H9 (cell line): ENCODE results near the gene BASP1. TPM values are rescaled to one million over a fixed set of nuclear protein-coding genes. Genes with fewer than 3 reads are reported as not detected.

ENCODE experiments used
- DNase-seq: peaks from one replicate; pipeline ENCODE4 v3.0.0-alpha.2; 2017
- H2AFZ ChIP-seq: one replicate; pipeline ENCODE4 v1.6.1; 2013; ENCODE audit warnings: mild to moderate bottlenecking, low read length, control low read depth, moderate library complexity
- H2AK5ac ChIP-seq: 2 replicates; pipeline ENCODE4 v1.6.1; 2013; ENCODE audit warnings: low read length, control low read depth, mixed read lengths; ENCODE audit not compliant: insufficient read length
- H2BK120ac ChIP-seq: one replicate; pipeline ENCODE4 v1.6.1; 2013; ENCODE audit warnings: low read depth, mild to moderate bottlenecking, low read length, control low read depth, inconsistent platforms; ENCODE audit not compliant: poor library complexity, severe bottlenecking
- H2BK12ac ChIP-seq: 2 replicates; pipeline ENCODE4 v1.6.1; 2013; ENCODE audit warnings: low read length, control low read depth, mixed read lengths, low read depth; ENCODE audit not compliant: insufficient read length
- H2BK15ac ChIP-seq: 2 replicates; pipeline ENCODE4 v1.6.1; 2013; ENCODE audit warnings: low read depth, low read length, control low read depth
- H2BK20ac ChIP-seq: one replicate; pipeline ENCODE4 v1.6.1; 2013; ENCODE audit warnings: low read depth, mild to moderate bottlenecking, low read length, control low read depth, inconsistent platforms; ENCODE audit not compliant: poor library complexity, severe bottlenecking
- H2BK5ac ChIP-seq: 2 replicates; pipeline ENCODE4 v1.6.1; 2013; ENCODE audit warnings: low read length, control low read depth, mixed read lengths; ENCODE audit not compliant: insufficient read length
- H3K14ac ChIP-seq: 2 replicates; pipeline ENCODE4 v1.6.1; 2013; ENCODE audit warnings: low read length, control low read depth; ENCODE audit not compliant: insufficient read depth
- H3K18ac ChIP-seq: 2 replicates; pipeline ENCODE4 v1.6.1; 2013; ENCODE audit warnings: low read depth, mild to moderate bottlenecking, mixed read lengths, low read length, control low read depth; ENCODE audit not compliant: insufficient read length
- H3K23ac ChIP-seq: 2 replicates; pipeline ENCODE4 v1.6.1; 2013; ENCODE audit warnings: low read length, control low read depth, mixed read lengths, low read depth; ENCODE audit not compliant: insufficient read length
- H3K23me2 ChIP-seq: 2 replicates; pipeline ENCODE4 v1.6.1; 2013; ENCODE audit warnings: low read depth, mild to moderate bottlenecking, mixed read lengths, low read length, control low read depth; ENCODE audit not compliant: insufficient read length, poor library complexity, severe bottlenecking
- H3K27ac ChIP-seq: 2 replicates; pipeline ENCODE4 v1.5.1; 2013; ENCODE audit warnings: low read length, control low read depth, mixed read lengths, low read depth; ENCODE audit not compliant: insufficient read length
- H3K27me3 ChIP-seq: 2 replicates; pipeline ENCODE4 v1.6.1; 2013; ENCODE audit warnings: low read length, control low read depth, inconsistent platforms; ENCODE audit not compliant: insufficient read depth
- H3K4ac ChIP-seq: 2 replicates; pipeline ENCODE4 v1.6.1; 2013; ENCODE audit warnings: low read depth, mild to moderate bottlenecking, control low read depth, inconsistent platforms, low read length, moderate library complexity
- H3K4me1 ChIP-seq: 2 replicates; pipeline ENCODE4 v1.6.1; 2013; ENCODE audit warnings: low read length, control low read depth, inconsistent platforms; ENCODE audit not compliant: insufficient read depth
- H3K4me2 ChIP-seq: 2 replicates; pipeline ENCODE4 v1.6.1; 2013; ENCODE audit warnings: low read length, control low read depth, mixed read lengths; ENCODE audit not compliant: insufficient read length, insufficient read depth
- H3K56ac ChIP-seq: 2 replicates; pipeline ENCODE4 v1.6.1; 2013; ENCODE audit warnings: low read depth, mild to moderate bottlenecking, mixed read lengths, low read length, control low read depth; ENCODE audit not compliant: insufficient read length
- H3K79me1 ChIP-seq: 2 replicates; pipeline ENCODE4 v1.6.1; 2013; ENCODE audit warnings: low read depth, mild to moderate bottlenecking, moderate library complexity, low read length, control low read depth, inconsistent platforms; ENCODE audit not compliant: insufficient read depth, poor library complexity, severe bottlenecking
- H3K79me2 ChIP-seq: 2 replicates; pipeline ENCODE4 v1.6.1; 2013; ENCODE audit warnings: low read length, control low read depth, inconsistent platforms; ENCODE audit not compliant: insufficient read depth
- H3K9ac ChIP-seq: 2 replicates; pipeline ENCODE4 v1.6.1; 2013; ENCODE audit warnings: low read length, control low read depth, mixed read lengths; ENCODE audit not compliant: insufficient read length; ENCODE audit errors: extremely low read depth
- H3K9me3 ChIP-seq: one replicate; pipeline ENCODE4 v1.6.1; 2013; ENCODE audit warnings: low read depth, low read length, inconsistent platforms; ENCODE audit not compliant: control insufficient read depth
- H3T11ph ChIP-seq: one replicate; pipeline ENCODE4 v1.6.1; 2013; ENCODE audit warnings: mild to moderate bottlenecking, low read length, control low read depth, inconsistent platforms
- H4K20me1 ChIP-seq: one replicate; pipeline ENCODE4 v1.6.1; 2013; ENCODE audit not compliant: control insufficient read depth, insufficient read length, insufficient read depth
- H4K5ac ChIP-seq: 2 replicates; pipeline ENCODE4 v1.6.1; 2013; ENCODE audit warnings: low read depth, mild to moderate bottlenecking, mixed read lengths, low read length, control low read depth; ENCODE audit not compliant: insufficient read length
- H4K8ac ChIP-seq: replicated peaks from 2 replicates; pipeline ENCODE4 v1.6.1; 2013; ENCODE audit warnings: low read length, control low read depth, mixed read lengths, low read depth; ENCODE audit not compliant: insufficient read length
- H4K91ac ChIP-seq: 2 replicates; pipeline ENCODE4 v1.6.1; 2013; ENCODE audit warnings: low read depth, mild to moderate bottlenecking, moderate library complexity, mixed read lengths, low read length, control low read depth; ENCODE audit not compliant: insufficient read length
- H3K27ac Mint-ChIP-seq, 3 experiments: 2 replicates in 2 of 3; 3 replicates in 1 of 3; pipeline ENCODE4 v1.8.0; 2020 to 2021; ENCODE audit warnings: mixed read lengths in 3 of 3, mild to moderate bottlenecking in 1 of 3, moderate library complexity in 1 of 3
- H3K27me3 Mint-ChIP-seq: 2 replicates; pipeline ENCODE4 v1.8.0; 2021; ENCODE audit warnings: low read depth, mild to moderate bottlenecking, moderate library complexity, mixed read lengths
- H3K36me3 Mint-ChIP-seq, 3 experiments: 2 replicates in 2 of 3; 3 replicates in 1 of 3; pipeline ENCODE4 v1.8.0; 2020 to 2021; ENCODE audit warnings: low read depth in 3 of 3, mixed read lengths in 3 of 3; ENCODE audit not compliant: insufficient read depth in 1 of 3
- H3K4me1 Mint-ChIP-seq, 2 experiments: 2 replicates each; pipeline ENCODE4 v1.8.0; 2020; ENCODE audit warnings: mixed read lengths in 2 of 2
- H3K4me3 Mint-ChIP-seq, 2 experiments: 2 replicates in 1 of 2; 3 replicates in 1 of 2; pipeline ENCODE4 v1.8.0; 2020 to 2021; ENCODE audit warnings: mild to moderate bottlenecking in 2 of 2, mixed read lengths in 2 of 2, moderate library complexity in 1 of 2
- H3K9me3 Mint-ChIP-seq, 2 experiments: 2 replicates in 1 of 2; 3 replicates in 1 of 2; pipeline ENCODE4 v1.8.0; 2020; ENCODE audit warnings: mild to moderate bottlenecking in 2 of 2, mixed read lengths in 2 of 2, moderate library complexity in 1 of 2
- WGBS: extraction: QIAGEN DNeasy Blood & Tissue Kit; methylation state at CpG from one replicate; pipeline ENCODE4 v1.1.7; 2013; ENCODE audit warnings: missing lambda C conversion rate, low lambda C conversion rate, mixed read lengths; ENCODE audit not compliant: insufficient read length; ENCODE audit errors: extremely low coverage; 5-methylcytosine and 5-hydroxymethylcytosine counted together
- total RNA-seq: library from RNA; stranded (reverse); gene quantifications from 2 replicates; pipeline ENCODE4 v1.2.1, GENCODE V29; 2021
- TF ChIP-seq, protein P1 (sequence below): fragments of 200-600 bp; sonication (generic); conservative IDR thresholded peaks from 3 replicates; pipeline ENCODE4 v1.8.0; 2021; ENCODE audit warnings: antibody characterized with exemption, mild to moderate bottlenecking

BASP1 gene
- total RNA-seq, 1 experiment from 2014 or later: 180 TPM

DNA sequence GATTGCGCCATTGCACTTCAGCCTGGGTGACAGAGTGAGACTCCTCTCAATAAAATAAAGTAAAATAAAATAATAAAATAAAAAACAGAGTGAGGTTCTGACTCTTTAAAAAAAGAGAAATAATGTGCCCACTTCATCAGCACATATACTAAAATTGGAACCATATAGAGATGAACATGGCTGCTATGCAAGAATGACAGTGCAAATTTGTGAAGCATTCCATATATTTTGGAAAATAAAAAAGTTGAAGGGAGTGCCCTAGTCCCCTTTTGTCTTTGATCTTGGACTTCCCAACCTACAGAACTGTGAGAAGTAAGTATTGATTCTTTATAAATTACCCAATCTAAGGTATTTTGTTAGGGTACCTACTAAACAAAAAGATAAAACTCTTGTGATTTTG is 23.1 kb downstream of the BASP1 start:
- H2BK20ac ChIP-seq: no peak overlapping the region
- Mint-ChIP-seq H3K4me3 (no peak overlapping the region), H3K9me3 (no peaks in the 10 kb centered on the region), H3K27me3 (no peaks in the 10 kb centered on the region), H3K36me3 (peaks cover 10 to 34% (median 30%) of the 10 kb centered on the region in 3 experiments), H3K4me1 (peaks cover 45 to 46% of the 10 kb centered on the region in 2 experiments), H3K27ac (no peak overlapping the region; a peak in 1 of 7 replicates)
- H3K4me2 ChIP-seq: no peak overlapping the region
- no peak overlapping the region for H2BK120ac ChIP-seq
- peaks cover 2% of the 10 kb centered on the region for H3K79me1 ChIP-seq
- H2BK5ac ChIP-seq: no peak overlapping the region
- no peak overlapping the region for H3K9ac ChIP-seq
- peaks cover 5% of the 10 kb centered on the region; the same call in 1 of the 2 replicates for H3K4me1 ChIP-seq
- H3K14ac ChIP-seq: no peak overlapping the region
- no peak overlapping the region for H3K27ac ChIP-seq
- H3K23ac ChIP-seq: no peak overlapping the region
- no peak overlapping the region for H4K8ac ChIP-seq
- no peak overlapping the region for H4K5ac ChIP-seq
- no peaks in the 10 kb centered on the region for H3K27me3 ChIP-seq
- no peak overlapping the region for H3K56ac ChIP-seq
- H3K79me2 ChIP-seq: peaks cover 22% of the 10 kb centered on the region
- no peak overlapping the region for H3K18ac ChIP-seq
- H3K9me3 ChIP-seq: no peaks in the 10 kb centered on the region
- TF ChIP-seq, protein P1, sequence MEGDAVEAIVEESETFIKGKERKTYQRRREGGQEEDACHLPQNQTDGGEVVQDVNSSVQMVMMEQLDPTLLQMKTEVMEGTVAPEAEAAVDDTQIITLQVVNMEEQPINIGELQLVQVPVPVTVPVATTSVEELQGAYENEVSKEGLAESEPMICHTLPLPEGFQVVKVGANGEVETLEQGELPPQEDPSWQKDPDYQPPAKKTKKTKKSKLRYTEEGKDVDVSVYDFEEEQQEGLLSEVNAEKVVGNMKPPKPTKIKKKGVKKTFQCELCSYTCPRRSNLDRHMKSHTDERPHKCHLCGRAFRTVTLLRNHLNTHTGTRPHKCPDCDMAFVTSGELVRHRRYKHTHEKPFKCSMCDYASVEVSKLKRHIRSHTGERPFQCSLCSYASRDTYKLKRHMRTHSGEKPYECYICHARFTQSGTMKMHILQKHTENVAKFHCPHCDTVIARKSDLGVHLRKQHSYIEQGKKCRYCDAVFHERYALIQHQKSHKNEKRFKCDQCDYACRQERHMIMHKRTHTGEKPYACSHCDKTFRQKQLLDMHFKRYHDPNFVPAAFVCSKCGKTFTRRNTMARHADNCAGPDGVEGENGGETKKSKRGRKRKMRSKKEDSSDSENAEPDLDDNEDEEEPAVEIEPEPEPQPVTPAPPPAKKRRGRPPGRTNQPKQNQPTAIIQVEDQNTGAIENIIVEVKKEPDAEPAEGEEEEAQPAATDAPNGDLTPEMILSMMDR: no peak
- no peak for DNase-seq
- whole genome bisulfite sequencing: no CpG with 5 or more reads among the region's 1 CpG
- H2BK15ac ChIP-seq: no peak overlapping the region
- H3K4ac ChIP-seq: no peak overlapping the region
- H2AFZ ChIP-seq: no peak overlapping the region
- H3K23me2 ChIP-seq: no peaks in the 10 kb centered on the region
- H4K91ac ChIP-seq: no peak overlapping the region
- H3T11ph ChIP-seq: no peak overlapping the region
- H2BK12ac ChIP-seq: no peak overlapping the region
- no peaks in the 10 kb centered on the region for H4K20me1 ChIP-seq
- H2AK5ac ChIP-seq: no peak overlapping the region
